Progenitor cell of endocrine pancreas (in vitro differentiated cells): ENCODE results near the gene ARHGAP30. TPM values are rescaled to one million over a fixed set of nuclear protein-coding genes. Genes with fewer than 3 reads are reported as not detected.

ENCODE experiments used
- DNase-seq: peaks from one replicate; pipeline ENCODE4 v3.0.0; 2021; ENCODE audit warnings: low spot score; ENCODE audit not compliant: unreplicated experiment
- H3K27ac Mint-ChIP-seq: 2 replicates; pipeline ENCODE4 v1.8.0; 2021; ENCODE audit warnings: mild to moderate bottlenecking, moderate library complexity, mixed read lengths
- H3K27me3 Mint-ChIP-seq: 2 replicates; pipeline ENCODE4 v1.8.0; 2021; ENCODE audit warnings: mixed read lengths
- H3K36me3 Mint-ChIP-seq: 2 replicates; pipeline ENCODE4 v1.8.0; 2022; ENCODE audit warnings: mixed read lengths; ENCODE audit not compliant: insufficient read depth
- H3K4me1 Mint-ChIP-seq: 2 replicates; pipeline ENCODE4 v1.8.0; 2021; ENCODE audit warnings: low read depth, mixed read lengths
- H3K4me3 Mint-ChIP-seq: 2 replicates; pipeline ENCODE4 v1.8.0; 2021; ENCODE audit warnings: low read depth, mild to moderate bottlenecking, moderate library complexity, mixed read lengths
- H3K9me3 Mint-ChIP-seq: 2 replicates; pipeline ENCODE4 v1.8.0; 2021; ENCODE audit warnings: low read depth, mixed read lengths
- CTCF ChIP-seq: fragments of 200-600 bp; sonication (generic); IDR thresholded peaks from one replicate; pipeline ENCODE4 v1.5.0; 2021; ENCODE audit warnings: antibody characterized with exemption, mild to moderate bottlenecking; ENCODE audit not compliant: unreplicated experiment
- total RNA-seq: library from RNA; stranded (reverse); gene quantifications from 2 replicates; pipeline ENCODE4 v1.2.1, GENCODE V29; 2021

The ARHGAP30 gene
- total RNA-seq, 1 donor from 2014 or later: not detected

- H3K4me3 Mint-ChIP-seq: no peak overlapping the region
- TF ChIP-seq CTCF: no peak
- H3K4me1 Mint-ChIP-seq: peaks cover 7% of the 10 kb centered on the region
- no peaks in the 10 kb centered on the region for H3K27me3 Mint-ChIP-seq
- no peaks in the 10 kb centered on the region for H3K36me3 Mint-ChIP-seq
- DNase-seq: no peak
- H3K27ac Mint-ChIP-seq: peak overlapping the region; percentile 45
- no peaks in the 10 kb centered on the region for H3K9me3 Mint-ChIP-seq
Observed at GRCh38 chr1:161073474-161074121, 3.9 kb upstream of the ARHGAP30 start.

GRCh38 chr1:161072751-161073449 is 3.2 kb upstream of the ARHGAP30 start:
- peaks cover 7% of the 10 kb centered on the region for H3K4me1 Mint-ChIP-seq
- peak overlapping the region; percentile 45 for H3K27ac Mint-ChIP-seq
- H3K9me3 Mint-ChIP-seq: no peaks in the 10 kb centered on the region
- TF ChIP-seq CTCF: no peak
- no peaks in the 10 kb centered on the region for H3K36me3 Mint-ChIP-seq
- no peaks in the 10 kb centered on the region for H3K27me3 Mint-ChIP-seq
- H3K4me3 Mint-ChIP-seq: no peak overlapping the region
- DNase-seq: no peak

GRCh38 chr1:161071886-161072371 is 2.2 kb upstream of the ARHGAP30 start:
- Mint-ChIP-seq H3K4me3 (no peak overlapping the region), H3K36me3 (no peaks in the 10 kb centered on the region), H3K4me1 (peaks cover 7% of the 10 kb centered on the region), H3K9me3 (no peaks in the 10 kb centered on the region), H3K27ac (peak overlapping the region; percentile 86), H3K27me3 (peaks cover 5% of the 10 kb centered on the region)
- TF ChIP-seq CTCF: peak; percentile 78
- peak; percentile 41 for DNase-seq

- Mint-ChIP-seq H3K36me3 (no peaks in the 10 kb centered on the region), H3K4me3 (no peak overlapping the region), H3K27ac (no peak overlapping the region), H3K27me3 (peaks cover 8% of the 10 kb centered on the region), H3K9me3 (no peaks in the 10 kb centered on the region), H3K4me1 (peaks cover 7% of the 10 kb centered on the region)
- no peak for DNase-seq
- TF ChIP-seq CTCF: no peak
Observed at GRCh38 chr1:161070761-161071160, 1.1 kb upstream of the ARHGAP30 start.

GRCh38 chr1:161069241-161069640 is 450 bp downstream of the ARHGAP30 start:
- TF ChIP-seq CTCF: no peak
- no peak for DNase-seq
- Mint-ChIP-seq H3K27me3 (peaks cover 13% of the 10 kb centered on the region), H3K9me3 (no peaks in the 10 kb centered on the region), H3K36me3 (no peaks in the 10 kb centered on the region), H3K27ac (no peak overlapping the region), H3K4me3 (no peak overlapping the region), H3K4me1 (peaks cover 7% of the 10 kb centered on the region)
